Activated CD4-positive, alpha-beta T cell treated with anti-CD3 and anti-CD28 coated beads, Interleukin-2, amount 50 U/mL, for 24 hours (primary cell): ENCODE data around the gene SAMM50.

Experiments used
- DNase-seq, 2 donors: peaks; one replicate each; pipeline ENCODE4 v3.0.0-alpha.2; 2020; ENCODE audit warnings: low read depth in 1 of 2, low spot score in 1 of 2

The SAMM50 gene

DNA sequence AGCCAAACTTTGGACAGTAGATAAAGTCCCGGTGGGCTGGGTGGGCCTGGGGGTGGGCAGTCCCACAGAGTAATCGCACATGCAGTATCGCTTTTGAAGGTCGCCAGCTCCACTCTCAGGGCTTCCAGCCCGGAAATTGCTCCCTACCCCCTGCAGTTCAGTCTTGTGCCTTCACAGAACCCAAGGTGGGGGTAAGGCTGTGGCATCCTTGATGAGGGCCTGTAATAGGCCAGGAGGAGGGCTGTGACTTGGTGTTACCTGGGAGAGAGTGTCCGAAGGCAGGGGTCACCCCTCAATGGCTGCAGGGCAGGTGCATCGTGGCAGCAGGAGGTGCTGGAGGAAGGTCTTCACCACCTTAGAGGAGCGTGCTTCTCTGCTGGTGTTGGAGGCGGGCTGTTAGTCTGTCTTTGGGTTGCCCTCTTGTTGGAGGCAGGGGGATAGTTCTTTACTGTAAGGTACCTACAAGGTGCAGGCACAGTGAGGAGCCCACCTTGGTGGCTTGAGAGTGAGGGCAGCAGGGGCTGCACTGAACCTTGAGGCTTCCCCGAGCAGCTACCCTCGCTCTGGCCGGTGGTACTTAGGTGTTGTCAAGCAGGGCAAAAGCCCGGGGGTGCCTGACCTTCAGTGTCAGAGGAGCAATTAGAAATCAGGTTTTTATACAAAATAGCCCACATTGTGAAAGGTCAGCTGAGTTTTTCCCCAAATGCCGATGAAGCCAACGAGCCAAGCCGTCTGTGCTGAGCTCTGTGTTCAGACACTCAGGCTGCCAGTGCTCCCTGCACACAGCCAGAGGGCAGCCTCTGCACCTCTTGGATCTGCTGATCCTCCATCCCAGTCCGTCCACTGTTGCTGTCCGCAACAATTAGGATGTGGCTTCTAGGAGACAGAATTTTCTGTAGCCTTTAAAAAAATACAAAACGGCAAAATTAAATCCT, 21.9 kb downstream of the SAMM50 start:
- DNase-seq: no peak

DNA sequence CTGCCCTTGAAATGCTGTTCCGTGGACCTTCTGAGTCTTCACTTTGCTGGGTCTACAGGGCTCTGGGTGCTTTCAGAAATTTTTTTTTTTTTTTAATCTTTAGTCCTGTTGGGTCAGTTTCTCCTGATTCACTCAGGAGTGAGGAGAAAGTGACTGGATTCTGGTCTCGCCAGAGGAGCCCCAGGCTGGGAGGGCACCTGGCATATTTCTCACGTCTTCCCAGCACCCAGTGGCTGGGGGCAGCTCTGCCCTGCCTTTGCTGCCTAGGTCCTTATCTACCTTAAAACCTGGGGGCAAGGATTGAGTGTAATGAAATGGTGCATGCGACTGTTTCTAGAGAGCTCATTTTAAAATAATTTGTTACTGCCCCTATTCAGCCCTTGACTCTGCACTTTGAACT, 23.3 kb downstream of the SAMM50 start:
- DNase-seq: no peak

DNA sequence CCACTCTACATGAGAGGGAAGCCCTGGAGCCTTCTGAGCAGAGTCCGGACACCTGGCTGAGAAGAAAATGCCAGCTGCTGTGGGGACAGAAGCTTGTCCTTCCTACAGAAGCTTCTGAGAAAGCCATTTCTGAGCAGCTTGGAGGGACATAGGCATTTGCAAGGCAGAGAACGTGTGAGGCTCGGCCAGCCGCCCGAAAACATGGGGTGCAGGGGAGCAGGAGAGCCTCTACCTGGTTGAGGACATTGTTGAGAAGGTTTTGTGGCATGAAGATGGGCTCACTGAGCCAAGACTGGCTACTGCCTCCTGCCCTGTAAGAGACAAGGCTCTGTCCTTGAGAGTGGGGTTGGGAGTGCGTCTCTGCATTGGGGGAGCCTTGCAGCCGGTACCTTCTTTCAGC, 25.3 kb downstream of the SAMM50 start:
- DNase-seq: no peak

DNA sequence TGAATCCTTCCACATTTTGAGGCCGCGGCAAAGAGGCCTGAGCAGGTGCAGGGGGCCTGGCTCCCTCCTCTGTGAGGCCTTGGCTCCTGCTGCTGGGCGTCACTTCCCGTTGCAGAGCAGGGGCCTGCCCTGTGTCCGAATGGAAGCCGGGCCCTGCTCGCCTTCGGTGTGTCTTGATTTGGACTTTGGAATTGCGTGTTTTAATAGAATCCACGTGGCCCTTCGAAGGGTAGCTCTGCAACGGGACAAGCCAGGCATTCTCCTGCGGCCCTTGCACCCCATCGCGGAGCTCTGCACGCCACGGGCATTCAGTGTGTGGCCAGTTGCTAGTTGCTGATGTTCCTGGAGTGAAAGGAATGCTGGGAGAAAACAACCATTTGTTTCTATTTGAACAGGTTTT, 25.8 kb downstream of the SAMM50 start:
- no peak for DNase-seq

DNA sequence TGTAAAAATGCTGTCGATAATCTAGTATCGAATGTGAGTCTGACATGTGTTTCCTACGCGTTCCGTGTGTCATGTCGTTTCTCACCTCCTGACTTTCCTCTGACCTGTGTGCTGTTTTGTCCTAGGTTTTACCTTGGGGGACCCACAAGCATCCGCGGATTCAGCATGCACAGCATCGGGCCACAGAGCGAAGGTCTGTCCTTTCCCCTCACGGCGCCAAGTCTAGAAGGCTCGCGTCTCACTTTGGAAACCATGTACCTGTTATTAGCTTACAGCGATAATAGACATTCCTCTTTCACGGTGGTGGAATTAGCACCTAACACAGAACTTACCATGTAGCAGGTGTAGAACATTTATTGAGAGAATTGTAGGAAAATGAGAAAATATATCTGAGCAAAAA, 28.6 kb downstream of the SAMM50 start:
- DNase-seq: no peak

DNA sequence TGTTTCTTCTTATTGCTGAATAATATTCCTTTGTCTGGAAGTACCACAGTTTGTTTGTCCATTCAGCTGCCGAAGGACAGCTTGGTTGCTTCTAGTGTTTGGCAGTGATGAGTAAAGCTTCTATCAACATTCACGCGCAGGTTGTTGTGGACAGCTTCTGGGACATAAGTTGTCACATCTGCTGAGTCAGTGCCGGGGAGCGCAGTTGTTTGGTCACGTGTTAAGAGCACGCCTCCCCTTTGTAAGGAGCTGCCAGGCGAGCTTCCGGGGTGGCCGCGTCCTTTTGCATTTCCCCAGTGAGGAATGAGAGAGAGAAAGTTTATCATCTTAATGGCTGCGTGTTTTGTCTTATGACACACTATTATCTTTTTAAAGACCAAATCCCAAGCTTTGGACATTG, 30.3 kb downstream of the SAMM50 start:
- DNase-seq: no peak

DNA sequence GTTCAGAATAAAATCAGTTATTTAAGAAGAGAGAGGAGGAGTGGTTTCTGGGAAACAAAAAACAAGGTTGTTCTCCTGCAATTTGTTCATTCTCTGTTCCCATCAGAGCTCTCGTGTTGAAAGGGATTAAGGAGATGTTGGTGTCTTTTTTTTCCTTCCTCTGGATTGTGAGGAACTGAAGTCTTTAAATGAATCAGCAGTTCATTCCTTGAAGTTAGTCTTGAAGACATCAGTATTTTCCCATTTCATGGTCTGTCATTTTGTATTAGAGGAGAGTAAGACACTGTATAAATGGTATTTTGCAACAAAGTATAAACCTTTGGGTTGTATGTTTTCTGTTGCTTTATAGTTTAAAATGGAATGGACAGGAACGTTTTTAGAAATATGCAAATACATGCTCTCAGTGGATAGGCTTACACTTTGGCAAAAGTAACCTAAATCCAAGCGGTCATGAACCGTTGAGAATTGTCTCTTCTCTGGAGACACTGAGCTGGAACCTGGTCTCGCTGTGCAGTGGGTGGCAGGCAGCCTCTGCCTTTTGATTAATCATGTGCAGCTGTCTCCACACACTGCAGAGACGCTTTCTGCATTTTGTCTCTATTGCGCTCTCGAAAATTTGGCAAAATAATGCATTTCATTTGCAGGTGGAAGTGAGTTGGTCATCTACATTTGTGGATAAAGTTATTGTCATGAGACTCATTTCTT, 33.0 kb downstream of the SAMM50 start:
- DNase-seq: no peak

DNA sequence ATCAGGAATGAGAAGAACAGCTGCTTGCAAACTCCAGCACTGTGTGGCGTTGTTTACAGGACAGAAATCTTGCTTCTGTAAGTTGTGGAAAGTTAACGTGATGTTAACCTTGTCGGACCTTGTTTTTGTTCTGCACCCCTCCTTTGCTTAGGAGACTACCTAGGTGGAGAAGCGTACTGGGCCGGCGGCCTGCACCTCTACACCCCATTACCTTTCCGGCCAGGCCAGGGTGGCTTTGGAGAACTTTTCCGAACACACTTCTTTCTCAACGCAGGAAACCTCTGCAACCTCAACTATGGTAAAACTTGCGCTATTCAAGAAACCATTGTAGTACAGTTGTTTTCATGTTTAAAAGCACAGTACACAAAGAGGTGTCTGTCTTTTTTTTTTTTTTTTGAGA, 33.7 kb downstream of the SAMM50 start:
- DNase-seq: no peak

DNA sequence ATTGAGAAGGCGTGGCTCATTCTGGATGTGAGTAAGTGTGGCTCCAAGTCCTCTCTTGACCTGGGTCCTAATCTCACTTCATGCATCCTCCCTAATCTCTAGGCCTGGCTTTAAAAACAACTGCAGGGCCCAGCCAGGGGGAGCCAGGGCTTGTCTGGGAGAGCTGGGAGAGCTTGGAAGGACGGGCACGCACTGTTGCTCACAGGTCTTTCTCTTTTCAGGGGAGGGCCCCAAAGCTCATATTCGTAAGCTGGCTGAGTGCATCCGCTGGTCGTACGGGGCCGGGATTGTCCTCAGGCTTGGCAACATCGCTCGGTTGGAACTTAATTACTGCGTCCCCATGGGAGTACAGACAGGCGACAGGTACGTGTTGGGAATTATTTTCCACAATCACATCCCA, 34.8 kb downstream of the SAMM50 start:
- no peak for DNase-seq

DNA sequence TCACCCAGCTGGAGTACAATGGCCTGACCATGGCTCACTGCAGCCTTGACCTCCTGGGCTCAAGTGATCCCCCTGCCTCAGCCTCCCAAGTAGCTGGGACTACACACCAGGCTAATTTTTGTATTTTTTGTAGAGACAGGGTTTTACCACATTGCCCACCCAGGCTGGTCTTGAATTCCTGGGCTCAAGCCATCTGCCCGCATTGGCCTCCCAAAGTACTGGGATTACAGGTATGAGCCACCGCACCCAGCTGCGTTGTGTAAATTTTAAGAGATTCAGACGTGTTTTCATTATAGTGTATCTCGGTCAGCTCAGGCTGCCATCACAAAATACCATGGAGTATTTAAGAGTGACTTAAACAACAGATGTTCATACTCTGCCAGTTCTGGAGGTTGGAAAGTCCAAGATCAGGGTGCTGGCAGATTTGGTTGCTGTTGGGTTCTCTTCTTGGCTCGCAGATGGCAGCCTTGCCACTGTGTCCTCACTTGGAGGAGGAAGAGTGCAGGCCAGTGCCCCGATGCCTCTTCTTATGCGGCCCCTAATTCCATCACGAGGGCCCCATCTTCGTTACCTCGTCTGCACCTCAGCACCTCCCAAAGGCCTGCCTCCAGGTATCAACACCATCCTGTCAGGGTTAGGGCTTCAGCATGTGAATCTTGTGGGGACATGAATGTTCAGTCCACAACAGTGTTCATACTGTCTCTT, 36.2 kb downstream of the SAMM50 start:
- no peak for DNase-seq

DNA sequence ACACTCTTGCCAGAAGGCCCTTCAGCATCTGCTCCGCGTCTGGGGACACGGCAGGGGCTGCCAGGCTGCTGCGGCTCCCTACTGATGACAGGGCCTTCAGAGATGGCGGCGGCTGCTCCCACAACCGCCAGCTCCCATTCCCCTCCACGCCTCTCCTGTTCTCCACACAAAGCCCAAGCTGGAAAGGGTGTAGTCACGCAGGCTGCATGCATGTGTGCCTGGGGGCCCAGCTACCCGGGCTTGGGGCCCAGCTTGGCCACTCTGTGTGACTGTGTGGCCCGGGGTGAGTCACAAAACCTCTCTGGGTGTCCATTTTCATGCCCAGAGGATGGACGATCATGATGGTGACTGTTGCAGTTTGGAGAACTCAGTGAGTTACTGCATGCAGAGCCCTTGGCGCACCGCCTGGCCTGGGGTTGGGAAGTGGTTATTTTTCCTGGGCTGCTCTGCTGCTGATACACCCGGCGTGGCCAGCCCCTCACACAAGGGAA, 37.1 kb downstream of the SAMM50 start:
- DNase-seq: no peak

DNA sequence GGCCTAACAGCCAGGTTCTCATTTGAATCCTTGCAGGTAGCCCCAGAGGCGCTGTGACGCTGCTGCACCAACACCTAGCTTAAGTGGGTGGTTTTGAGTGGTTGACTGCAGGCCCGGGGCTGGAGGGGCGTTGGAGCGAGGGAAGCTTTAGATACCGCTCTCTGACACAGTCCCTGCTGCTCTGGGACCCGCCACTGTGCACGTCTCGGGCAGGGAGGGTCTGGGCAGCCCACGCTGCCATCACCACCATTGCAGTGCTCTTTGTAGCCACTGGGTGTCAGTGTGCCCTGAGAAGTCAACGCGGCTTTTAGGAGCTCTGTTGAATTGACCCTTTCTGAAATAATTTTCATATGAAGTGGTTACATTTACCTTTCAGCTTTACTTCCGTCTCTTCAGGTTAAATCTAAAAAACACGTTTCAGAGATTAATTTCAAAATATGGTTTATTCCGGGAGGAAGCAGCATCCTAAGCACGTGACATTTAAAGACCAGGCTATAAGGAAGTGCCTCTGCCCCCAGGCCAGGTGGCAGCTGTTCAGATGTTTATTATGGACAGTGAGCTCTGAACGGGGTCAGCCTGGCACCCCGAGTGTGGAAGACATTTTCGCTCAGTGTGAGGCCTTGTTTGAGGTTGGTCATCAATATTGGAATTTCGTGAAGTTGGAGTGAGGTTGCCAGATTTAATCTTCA, 38.0 kb downstream of the SAMM50 start:
- peak; percentile 13 to 39 for DNase-seq

DNA sequence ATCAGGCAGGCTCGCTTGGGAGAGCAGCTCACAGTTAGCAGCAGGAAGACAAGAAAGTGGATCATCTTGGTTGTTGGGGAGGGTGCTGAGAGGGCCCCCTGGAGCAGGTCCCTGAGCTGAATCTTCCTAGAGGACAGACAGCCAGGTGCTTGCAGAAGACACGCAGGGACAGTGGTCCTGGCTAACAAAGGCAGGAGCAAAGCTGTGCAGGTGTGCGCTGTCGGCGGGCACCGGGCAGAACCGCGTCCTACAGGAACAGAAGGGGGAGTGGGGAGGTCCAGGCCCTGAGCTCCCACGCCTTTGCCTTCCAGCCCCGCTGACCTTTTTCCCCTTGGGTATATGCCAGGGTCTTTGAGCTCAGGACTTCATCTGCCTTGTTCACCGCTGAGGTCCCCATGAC, 38.8 kb downstream of the SAMM50 start:
- no peak for DNase-seq

DNA sequence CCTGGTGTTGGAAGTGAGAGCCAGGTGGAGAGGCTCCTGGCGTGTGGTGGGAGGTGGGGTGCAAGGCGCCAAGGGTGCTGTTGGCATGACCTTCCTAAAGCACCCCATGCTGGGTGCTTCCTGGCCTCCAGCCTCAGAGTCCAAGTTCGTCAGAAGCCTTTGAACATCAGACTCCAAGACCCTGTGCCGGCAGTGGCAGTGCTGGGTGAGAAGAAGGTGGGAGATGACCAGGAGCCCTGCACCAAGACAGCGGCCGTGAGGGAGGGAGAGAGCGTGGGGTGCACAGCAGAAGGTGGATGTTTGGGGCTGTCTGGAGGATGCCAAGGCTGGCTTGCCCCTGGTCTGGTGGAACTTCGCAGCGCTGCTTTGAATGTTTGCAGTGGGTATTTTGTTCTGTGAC, 39.2 kb downstream of the SAMM50 start:
- no peak for DNase-seq

DNA sequence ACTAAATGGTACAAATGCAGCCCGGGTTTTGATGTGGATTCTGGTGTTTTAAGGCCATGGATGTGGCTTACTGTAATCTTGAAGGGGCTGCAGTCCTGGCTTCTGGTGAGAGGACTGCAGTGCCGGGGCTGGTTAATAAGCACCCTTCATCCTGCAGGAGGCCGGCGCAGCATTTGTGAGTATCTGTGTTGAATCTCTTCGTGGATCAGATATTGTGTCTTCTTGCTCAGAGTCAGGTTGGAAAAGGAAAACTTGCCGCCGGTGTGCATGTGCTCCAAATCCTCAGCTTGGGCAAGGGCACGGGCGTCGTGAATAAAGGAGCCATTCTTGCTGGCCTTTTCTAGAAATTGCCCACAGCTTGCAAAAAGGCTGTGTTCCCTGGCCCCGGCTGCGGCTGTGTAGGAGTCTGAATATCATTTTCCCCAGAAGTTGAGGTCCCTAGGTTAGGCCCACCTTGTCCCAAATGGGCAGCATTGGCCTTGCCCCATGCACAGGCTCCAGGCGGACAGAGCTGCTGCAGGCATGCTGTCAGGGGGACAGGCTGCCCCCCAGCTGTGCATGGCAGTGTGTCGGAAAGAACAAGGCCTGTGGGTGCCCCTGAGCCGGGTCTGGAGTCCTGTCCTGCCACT, 39.9 kb downstream of the SAMM50 start:
- no peak for DNase-seq

DNA sequence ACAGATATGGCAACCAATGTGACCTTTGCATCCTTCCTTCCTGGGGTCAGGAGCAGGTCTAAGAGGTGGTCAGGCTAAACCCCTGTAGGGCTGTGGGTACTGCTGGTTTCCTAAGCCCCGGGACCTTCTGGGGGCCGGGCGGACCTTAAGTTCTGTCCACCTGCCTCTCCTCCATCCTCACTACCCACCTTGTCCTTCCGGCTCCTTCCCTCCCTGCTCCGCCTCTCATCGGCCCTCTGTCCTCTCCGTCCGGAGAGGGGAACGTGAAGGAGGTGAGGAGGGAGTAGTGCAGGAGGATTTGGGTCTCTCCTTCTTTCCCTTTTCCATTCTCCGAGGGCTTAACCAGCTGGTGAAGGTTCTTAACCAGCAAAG, 40.5 kb downstream of the SAMM50 start:
- DNase-seq: no peak

DNA sequence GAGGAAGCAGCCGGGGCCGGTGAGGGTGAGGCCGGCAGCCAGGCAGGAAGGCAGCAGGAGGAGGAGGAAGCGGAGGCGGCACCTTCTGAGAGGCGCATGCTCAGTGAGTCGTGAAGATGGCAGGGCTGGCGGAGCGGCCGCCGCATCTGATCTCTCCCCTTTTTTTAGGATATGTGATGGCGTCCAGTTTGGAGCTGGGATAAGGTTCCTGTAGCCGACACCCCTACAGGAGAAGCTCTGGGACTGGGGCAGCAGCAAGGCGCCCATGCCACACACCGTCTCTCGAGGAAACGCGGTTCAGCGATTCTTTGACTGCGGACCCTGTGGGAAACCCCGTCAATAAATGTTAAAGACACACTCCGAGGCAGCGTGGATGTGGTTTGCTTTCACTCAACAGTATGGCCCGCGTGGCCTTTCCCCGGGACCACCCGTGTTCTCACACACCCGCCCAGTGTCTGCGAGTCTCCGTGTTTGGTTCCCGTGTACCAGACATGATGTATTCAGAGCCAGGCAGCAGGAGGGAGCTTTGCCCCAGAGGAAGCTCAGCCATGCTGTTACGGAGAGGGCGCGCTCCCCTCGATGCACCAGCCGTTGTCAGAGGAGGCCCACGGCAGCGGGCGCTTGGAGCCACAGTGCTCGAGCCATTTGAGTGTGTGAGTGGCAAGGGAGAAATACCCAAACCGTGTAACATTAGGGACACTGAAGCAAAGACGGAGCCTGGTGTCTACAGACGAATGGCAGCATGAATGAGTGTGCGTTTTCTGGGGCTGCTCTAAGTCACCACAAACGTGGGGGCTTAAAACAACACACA, 41.1 kb downstream of the SAMM50 start:
- peak; percentile 42 to 54 for DNase-seq

DNA sequence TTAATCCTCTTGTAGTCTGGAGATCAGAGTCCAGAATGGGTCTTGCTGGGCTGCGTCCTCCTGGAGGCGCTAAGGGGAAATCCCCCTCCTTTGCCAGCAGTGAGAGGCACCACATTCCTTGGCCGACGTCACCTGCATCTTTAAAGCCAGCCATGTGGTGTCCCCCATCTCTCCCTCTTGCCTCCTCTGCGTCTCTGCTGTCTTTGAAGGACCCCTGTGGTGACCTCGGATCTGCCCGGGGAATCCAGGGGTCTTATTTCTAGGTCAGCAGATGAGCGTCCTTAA, 41.7 kb downstream of the SAMM50 start:
- DNase-seq: no peak

DNA sequence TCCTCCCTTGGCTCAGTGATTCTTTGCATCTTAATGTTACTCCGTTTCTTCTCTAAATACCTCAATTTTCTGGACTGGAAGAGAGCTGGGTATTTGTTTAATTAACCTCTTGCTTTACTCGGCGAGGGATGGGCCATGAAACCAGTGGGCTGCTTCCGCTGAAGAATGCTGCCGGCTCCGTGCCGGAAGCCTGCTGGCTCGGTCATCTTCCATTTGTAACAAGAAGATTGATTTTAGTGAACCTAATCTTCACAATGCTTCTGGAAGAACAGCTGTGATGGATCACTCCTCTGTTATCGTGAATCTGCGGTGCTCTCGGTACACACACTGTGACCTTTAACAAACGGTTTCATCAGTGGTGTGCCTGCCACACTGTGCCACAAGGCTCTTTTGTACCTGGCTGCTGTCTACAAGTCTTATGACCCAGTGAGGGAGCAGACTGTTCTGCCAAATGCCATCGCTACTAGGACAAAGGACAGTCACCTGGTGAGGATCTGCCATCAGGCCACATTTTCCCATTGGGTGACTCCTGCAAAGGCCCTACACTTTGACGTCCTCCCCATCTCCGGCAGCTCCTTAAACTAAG, 43.5 kb downstream of the SAMM50 start:
- no peak for DNase-seq

DNA sequence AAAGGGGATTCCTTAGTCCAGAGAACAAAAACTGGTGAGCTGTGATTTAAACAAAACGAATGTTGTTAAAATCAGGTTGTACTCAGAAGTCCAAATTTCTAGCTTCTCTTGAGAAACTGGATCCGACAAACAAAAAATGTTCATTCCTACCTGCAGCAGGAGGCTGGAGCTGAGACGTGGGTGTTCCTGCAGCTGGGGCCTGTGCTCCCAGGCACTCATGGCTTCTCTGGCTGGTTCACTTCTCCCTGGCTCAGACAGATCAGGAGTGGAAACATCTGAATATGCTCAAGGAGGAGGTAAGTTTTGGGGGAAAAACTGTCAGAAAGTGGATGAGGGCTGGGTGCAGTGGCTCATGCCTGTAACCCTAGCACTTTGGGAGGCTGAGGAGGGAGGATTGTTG, 44.1 kb downstream of the SAMM50 start:
- DNase-seq: no peak
